Measurements from ENCODE around the gene YPEL2.

YPEL2 gene

DNA sequence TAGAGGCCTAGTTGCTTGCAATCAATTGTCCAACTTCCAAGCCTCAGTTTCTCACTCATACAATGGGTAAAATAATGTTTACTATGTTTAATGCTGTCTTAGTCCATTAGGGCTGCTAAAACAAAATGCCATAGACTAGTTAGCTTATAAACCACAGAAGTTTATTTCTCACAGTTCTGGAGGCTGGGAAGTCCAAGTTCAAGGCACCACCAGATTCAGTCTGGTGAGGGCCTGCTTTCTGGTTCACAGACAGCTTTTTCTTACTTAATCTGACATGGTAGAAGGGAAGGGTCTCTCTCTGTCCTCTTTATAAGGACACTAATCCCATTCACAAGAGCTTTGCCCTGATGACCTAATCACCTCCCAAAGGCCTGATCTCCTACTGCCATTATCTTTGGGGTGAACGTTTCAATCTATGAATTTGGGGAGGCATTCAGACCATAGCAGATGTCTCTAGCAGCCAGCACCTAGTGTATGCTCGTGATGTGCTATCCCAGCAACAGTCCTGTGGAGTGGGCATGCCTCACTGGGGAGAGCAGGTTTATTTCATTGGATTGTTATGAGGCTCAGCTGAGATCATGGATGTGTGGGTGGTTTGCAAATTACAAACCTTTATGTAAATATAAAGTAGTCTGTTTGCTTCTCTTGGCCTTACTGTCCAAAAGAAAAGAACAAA is 25.2 kb downstream of the YPEL2 start:
- DNase-seq (ENCODE audit: extremely low read depth in 1 of 2, low read depth in 1 of 2), result no peak

DNA sequence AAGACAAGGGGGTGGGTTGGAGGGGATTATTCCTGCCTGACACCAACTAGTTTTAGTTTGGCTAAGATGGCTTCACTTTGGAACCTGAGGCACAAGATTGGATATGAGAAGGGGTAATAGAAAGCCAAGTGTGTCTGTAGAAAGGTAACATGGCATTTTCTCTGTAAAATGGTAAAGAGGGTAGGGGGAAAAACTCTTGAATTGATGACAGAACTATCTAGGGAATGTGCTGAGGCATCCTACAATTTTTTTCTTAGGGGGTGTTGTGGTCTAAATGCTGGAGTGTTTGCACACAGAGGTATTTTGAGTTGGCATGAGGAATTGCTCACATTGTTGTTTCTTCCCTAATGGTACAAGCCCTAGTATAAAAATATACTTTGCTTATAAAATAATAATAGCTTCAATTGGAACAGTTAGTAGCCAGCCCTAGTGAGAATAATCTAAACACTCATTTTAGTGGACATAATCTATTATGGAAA is 25.8 kb downstream of the YPEL2 start:
- no peak for DNase-seq (ENCODE audit: extremely low read depth in 1 of 2, low read depth in 1 of 2)

DNA sequence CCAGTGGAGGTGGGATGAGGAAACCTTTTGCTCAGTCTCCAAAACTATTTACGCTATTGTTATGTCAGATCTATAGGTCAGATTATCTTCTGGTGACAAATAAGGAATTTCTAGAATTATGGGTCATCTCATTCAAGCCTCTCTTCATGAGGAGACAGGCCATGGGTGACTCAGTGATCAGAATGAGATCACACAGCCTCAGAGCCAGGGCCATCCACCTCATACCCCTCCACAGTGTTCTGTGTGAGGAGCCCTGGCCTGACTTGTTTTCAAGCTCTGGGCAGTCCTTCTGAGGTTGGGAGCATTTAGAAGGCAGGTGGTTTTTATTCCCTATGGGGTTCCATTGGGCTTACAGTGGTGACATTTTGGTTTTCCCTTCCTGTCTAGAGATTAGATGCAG is 26.5 kb downstream of the YPEL2 start:
- no peak for DNase-seq (ENCODE audit: extremely low read depth in 1 of 2, low read depth in 1 of 2)

DNA sequence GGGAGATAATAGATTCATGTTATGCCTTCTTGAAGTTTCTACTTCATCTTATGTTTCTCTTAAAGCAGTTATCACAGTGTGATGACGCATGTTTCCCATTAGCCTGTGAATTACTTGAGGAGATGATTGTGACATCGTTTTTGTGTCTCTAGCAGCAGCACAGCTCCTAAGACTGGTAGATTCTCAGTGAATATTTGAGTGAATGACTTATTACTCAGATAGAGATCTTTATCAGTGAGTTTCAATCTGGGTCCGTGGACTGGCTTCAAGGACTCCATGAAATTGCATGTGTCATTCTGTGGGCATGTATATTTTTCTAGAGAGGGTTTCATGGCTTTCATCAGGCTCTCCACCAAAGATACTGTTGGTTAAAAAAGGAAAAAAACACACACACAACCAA is 29.9 kb downstream of the YPEL2 start:
- no peak for DNase-seq (ENCODE audit: extremely low read depth in 1 of 2, low read depth in 1 of 2)

DNA sequence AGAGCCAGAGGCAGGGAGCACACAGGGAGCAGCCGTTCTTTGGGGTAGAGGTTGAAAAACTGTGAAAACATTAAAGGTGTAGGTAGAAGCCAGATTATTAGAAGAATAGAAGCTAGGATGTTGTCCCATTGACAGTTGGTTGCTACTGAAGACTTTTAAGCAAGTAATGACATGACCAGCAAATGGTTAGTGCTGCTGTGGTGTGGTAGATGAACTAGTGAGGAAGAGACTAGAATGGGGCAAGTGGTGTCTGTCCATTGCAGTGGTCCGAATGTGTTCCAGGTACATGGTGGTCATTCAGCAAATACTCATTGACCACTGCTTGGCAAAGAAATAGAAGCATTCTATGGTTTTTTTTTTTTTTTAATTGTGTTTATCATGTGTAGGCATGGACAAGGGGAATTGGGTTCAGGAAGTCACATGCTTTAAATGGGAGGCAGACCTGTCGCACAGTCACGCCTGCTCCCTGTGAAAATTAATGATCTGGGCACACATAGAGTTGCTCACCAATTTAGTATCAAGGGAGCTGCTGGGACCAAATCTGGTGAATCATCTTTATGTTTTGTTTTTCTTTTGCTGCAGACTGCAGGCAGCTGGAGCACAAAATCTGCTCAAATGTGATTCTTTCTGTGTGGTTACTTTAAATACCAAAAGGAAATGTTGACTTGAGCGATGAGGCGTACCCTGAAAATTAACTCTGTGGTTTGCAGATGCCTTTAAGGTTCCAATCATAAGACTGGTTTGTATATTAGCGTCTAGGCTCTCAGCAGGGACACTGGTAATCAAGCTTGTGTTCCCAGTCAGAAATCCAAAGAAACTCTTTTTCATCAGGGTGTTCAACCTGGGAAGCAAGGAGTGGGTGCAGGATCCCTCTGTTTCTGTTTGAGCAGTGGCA is 30.7 kb downstream of the YPEL2 start:
- no peak for DNase-seq (ENCODE audit: extremely low read depth in 1 of 2, low read depth in 1 of 2)

DNA sequence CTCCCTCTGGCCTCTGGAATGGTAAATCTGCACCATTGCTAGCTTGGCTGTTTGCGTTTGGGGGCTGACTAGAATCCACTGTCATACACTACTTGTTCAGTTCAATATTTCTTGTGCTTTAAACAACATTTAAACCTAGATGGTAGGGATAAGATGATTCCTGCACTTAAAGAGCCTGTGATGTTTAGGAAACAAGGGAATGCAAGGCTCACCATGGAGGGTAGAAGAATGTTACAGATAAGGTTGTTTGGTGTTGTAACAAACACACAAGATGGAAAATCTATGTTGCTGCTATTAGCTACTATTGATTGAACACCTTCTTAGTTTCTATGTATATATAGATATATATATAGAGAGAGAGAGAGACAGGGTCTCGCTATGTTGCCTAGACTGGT is 31.4 kb downstream of the YPEL2 start:
- DNase-seq (ENCODE audit: extremely low read depth in 1 of 2, low read depth in 1 of 2), result no peak

DNA sequence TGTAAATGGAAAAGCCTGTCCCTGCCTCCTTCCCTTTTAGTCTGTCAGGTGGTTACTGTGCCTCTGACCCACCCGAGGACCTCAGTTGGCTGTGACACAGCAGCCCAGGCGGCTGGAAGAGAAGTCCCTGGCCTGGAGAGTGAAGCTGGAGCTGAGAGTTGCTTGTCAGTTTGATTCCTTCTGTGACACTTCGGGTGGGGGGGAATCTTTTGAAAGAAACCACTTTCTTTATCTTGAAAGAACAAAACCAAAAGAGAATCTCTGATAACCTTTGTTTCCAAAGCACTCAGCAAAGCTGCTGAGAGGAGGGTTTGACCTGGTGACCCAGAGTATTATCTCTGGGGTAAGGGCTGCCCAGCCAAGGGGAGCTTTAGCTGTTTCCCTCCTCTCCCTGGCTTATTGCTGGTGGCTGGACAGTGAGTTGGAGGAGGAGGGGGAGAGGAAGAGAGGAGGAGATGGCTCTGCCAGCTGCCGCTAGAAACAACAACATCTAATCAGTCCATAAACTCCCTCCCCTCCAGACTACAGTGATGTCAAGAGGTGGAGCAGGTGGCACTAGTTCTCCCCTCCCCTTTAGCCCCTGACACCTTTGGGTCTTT is 34.0 kb downstream of the YPEL2 start:
- DNase-seq (ENCODE audit: extremely low read depth in 1 of 2, low read depth in 1 of 2), result no peak

DNA sequence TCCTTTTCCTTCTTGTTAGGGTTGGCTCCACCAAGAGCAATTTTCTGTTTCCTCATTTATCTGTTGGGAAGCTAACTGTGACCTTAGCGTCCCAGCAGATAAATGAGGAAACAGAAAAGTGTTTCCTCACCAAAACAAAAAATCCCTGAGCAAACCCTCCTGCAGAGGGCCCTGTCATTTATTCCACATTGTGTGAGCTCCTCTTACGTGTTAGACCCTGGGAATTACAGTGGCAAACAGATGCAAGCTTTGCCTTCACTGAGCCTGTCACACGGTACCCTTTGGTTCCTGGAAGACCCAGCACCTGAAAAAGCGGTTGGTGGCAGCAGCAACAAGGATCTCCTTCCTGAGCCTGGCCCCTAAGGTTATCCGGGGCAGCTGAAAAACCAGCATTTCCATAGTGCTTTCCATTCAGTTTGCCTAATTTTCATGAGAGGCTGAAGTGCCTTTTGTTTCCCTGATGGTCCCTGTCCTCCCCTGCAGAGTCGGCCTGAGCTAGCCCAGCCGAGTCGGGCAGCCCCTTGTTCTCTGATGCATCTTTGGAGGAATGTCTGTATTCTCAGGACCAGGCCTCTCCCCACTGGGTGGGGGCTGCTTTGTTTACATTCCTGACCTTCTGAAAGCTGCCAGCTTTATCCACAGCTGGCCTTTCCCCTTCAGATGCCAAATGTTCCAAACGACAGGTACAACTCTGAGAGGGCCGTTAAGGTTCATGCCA is 34.7 kb downstream of the YPEL2 start:
- no peak for DNase-seq (ENCODE audit: extremely low read depth in 1 of 2, low read depth in 1 of 2)

DNA sequence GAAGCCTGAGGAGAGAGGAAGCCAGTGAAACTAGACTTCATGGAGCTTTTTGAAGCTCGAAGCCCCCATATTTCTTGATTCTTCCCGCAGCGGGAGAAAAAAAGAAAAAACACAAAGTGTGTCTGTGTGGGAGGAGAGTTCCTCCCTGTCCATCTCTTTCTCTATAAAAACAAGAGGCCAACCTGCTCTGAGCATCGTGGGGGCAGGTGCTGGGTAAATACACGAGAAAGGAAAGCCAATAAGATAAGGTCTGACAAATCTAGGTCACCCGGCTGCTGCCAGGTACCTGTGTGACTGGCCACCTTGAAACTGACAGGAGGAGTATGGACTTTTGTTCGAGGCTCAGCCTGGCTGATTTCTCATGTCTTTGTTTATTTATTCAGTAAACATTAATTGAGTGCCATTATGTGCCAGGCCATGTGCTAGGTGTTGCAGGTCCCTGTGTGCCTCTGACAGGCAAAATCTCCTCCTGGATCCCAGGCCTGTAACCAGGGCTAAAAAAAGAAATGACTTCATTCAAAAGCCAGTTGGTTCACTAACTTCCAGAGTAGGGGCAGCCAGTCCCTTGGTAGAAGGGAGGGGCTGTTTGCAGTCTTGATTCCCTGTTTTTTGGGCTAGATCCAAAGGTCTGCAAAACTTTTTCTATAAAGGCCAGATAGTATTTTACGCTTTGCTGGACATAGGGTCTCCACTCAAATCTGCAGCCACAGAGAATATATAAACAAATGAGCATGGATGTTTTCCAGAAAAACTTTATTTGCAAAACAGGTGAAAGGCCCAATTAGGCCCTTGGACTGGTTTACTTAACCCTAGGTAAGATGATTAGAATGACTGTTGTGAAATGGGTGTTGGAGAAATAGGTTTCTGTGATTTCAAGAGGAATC is 35.6 kb downstream of the YPEL2 start:
- DNase-seq (ENCODE audit: extremely low read depth in 1 of 2, low read depth in 1 of 2), result no peak

DNA sequence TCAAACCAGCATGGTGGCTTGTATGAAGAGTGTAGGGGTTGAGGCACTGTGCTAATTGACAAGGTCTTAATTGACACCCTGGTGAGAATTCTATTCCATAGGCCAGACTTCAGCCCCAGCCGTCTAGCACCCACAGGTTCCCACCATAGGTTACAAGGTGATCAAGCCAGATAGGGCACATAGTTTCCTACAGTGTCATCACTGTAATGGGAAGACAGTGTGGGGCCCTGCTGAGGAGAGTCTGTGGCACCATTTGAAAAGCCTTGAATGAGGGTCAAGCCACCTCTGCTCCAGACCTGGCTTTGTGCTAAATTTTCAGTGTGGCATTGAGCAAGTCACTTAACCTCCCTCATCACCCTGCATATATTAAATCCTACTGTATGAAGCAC is 36.2 kb downstream of the YPEL2 start:
- no peak for DNase-seq (ENCODE audit: extremely low read depth in 1 of 2, low read depth in 1 of 2)

DNA sequence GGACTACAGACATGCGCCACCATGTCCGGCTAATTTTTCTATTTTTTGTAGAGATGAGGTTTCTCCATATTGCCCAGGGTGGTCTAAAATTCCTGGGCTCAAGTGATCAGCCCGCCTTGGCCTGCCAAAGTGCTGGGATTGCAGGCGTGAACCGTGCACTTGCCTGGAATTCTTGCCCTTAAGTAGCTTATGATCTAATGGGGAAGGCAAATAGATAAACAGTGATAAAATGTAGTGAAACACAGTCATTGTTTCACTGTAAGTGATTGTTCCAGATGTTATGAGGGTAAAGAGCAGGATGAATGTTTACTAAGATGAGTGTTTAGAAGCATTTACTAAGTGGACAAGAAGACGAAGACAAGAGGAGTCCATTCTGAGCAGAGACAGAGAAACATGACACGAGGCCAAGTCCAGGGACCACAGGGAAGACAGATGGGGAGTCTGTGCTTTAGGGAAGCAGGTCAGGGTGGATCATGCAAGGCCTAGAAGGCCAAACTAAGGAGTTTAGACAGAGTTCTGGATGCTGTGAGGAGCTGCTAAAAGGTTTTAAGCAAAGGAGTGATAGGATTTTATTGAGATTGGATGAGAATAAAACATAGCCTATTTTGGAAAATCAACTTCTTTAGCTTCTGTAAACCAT is 36.9 kb downstream of the YPEL2 start:
- no peak for DNase-seq (ENCODE audit: extremely low read depth in 1 of 2, low read depth in 1 of 2)

DNA sequence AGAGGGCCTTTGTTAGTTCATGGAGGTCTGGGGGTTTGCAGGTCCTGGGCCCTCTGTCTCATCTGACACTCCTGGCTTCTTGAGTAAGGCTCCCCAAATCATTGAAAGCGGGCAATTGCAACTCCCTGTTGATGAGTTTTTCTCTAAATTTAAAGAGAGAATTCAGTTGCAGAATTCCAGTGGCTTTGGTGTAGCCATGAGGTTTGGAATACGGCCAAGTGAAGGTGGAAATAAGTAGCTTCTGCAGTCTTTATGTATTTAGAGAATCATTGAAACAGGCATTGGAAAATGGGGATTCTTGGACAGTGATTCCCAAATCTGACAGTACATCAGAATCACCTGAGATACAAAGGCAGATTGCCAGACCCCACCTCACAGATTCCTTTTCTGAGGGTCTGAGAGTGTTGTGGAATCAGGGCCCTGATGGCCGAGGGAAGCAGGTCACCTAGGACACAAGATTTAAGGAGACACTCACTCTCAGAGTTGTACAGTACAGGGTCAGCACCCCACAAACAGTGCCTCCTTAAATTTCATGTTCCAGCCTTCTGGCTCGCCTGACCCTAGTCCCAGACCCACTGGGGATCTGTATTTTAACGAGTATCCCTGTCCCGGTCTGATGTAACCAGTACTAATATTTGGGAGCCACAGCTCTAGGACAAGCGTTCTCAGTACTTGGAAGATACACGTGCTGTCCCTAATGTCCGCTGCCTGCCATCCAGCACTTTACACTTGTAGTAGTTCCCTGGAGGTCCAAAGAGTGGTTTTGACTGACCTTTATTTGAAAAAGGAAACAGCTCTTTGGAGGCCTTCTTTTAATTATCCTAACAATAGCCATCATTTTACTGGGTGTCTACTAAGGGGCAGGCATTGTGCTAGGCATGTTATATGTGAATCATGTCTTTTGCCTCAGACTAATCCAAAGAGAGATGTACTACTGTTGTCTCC is 37.8 kb downstream of the YPEL2 start:
- DNase-seq (ENCODE audit: extremely low read depth in 1 of 2, low read depth in 1 of 2), result no peak

DNA sequence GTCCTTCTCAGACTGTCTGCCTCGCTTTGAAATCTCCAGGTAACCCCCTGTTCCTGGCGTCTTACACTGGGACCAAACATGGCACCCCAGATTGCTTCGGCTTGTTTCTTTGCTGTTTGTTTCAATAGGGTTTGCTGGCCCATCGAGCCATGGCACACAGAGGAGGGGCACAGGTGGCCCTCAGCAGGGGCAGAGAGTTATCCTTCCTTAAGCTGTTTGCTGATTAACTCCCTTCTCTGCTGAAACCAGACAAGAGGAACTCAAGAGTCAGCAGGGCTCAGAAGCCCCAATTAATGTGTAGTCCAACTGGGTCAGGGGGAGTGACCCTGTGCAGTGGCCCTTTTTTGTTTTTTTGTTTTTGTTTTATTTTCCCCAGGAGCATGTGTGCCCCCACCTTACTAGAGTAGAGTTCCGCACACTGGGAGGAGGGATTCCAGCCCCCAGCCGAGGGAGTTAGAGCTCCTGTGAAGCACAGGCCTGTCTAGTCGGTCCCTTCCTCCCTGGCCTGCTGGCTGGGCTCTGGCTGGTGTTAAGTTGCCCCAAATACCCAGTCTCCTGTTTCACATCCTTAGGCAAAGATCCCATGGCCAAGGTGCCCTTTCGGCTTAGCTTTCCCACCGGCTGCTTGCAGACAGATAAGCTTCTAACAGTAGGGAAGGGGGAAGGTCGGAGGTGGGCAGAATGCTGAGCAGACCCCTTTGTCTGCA is 39.3 kb downstream of the YPEL2 start:
- DNase-seq (ENCODE audit: extremely low read depth in 1 of 2, low read depth in 1 of 2), result no peak

DNA sequence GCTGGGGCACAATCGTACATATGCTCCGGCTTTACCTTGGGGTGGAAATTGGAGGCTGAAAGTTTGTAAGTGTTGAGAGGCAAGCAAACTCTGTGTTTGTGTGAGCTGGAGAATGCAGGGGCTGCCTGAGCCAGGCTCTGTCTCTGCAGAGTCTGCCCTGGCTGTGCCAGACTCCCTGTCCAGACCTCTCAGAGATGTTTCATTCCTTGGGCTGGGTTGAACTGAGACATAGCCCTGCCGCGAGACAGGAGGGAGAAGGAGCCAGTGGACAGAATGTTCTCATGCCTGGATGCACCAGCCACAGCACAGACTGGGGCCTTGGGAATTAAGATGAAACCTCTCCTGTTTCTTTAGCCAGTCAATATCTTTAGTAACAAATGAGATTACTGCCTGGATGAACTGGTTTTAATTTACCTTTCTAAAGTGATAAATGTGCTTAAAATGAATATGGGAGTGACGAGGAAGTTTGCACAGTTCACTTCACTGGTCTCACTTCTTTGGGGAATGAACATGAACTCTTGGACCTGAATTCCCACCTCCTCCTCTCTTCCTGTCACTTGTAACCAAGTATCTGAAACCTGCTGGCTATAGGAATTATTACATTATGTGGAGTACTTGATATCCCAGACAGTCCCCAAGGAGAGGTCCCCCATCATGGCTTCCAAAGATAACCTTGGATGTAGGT is 40.1 kb downstream of the YPEL2 start:
- no peak for DNase-seq (ENCODE audit: extremely low read depth in 1 of 2, low read depth in 1 of 2)

DNA sequence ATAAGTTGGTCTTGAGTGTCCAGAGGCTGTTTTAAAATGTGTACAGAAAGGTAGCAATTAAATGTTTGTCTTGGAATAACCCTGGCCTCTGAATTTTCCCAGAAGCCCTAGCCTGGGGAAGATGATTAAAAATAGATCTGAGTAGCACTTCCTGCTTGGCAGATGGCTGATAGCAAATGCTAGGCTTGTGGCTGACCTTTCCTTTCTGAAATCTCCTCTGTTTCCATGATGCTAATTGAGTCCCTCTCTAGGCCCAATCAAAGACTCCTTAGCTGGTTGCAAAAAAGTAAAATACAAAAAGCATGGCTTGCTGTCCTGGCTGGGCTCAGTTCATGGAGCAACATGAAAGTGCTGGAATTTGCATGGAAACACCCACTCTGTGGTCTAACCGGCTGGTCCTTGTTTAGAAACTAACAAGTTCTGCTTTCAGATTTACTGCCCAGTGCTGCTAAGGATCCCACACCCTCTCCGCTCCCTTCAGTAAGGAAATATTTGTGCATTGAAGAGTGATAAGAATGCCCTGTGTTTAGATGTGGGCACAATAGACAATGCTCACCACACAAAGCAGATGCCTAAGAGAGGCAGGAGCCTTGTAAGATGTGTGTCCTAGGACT is 40.8 kb downstream of the YPEL2 start:
- no peak for DNase-seq (ENCODE audit: extremely low read depth in 1 of 2, low read depth in 1 of 2)

DNA sequence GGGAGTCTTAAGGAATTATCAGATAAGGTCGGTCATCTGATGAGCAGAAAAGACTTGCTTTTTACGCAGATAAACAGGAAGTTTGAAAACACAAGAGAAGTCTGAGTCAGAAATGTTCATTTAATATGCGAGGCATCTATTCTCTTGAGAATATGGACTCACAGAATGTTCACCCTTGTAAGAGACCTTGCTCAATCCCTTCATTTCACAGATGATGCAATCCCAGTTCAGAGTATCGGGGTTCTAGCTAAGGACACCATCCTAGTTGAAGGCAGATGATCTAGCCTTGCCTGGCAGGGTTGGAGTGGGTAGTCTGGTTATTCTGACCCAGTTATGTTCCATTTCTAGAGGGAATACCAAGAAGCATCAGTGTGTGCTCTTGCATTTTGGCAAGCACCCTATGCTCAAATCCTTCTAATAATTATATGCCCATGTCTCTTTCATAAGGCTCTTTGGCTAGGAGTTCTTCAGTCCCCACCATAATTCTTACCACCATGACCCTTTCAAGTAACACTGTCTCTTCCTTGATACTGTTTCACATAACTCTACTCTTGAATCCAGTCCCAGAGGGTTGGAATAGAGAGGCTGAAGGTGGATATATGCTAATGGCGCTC is 42.5 kb downstream of the YPEL2 start:
- DNase-seq (ENCODE audit: extremely low read depth in 1 of 2, low read depth in 1 of 2), result no peak

DNA sequence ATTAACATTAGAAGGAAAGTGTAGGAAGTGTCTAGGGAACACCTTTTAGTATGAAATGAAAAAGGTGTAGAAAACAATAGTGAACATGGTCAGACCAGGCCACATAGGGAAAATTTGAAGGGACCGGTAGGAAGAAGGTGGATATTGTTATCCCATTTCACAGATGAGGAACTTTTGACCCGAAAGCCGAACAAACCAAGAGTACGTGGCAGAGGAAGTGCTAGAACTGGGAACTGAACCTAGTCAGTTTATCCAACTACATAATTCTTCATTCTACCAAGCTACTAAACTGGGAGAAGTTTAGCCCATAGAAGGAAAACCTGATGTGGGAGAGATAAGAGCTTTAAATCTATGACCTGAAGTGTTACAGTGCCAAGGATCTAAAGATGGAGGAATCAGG is 43.2 kb downstream of the YPEL2 start:
- DNase-seq (ENCODE audit: extremely low read depth in 1 of 2, low read depth in 1 of 2), result no peak
